ENCODE data around the gene NKAIN4.

- TF ChIP-seq CTCF (IDR thresholded peaks at IDR 0.05) (no peak), ZFX (IDR thresholded peaks at IDR 0.05; ENCODE audit: borderline replicate concordance) (no peak)
These were observed 4.5 kb upstream of the NKAIN4 start for GRCh38 chr20:63258781-63259180.

Data from 22Rv1 (cell line).